Measurements from ENCODE around the gene ABCB8. TPM values are rescaled to one million over a fixed set of nuclear protein-coding genes. Genes with fewer than 3 reads are reported as not detected.
"Not testable (repeated sequence)": the region's sequence is repeated elsewhere in the genome, so short reads cannot be mapped to it uniquely, and the experiment has no call there.

Gene ABCB8
- total and polyA plus RNA-seq, 9 of the 15 experiments (the other 6 are each of a cell fraction or from before 2014, with no cell fraction given), result 7.6 to 106 (median 36.3) TPM

GRCh38 chr7:151026771-151027727 lies 1.2 kb upstream of the ABCB8 start (continued):
- TF ChIP-seq, protein P1, sequence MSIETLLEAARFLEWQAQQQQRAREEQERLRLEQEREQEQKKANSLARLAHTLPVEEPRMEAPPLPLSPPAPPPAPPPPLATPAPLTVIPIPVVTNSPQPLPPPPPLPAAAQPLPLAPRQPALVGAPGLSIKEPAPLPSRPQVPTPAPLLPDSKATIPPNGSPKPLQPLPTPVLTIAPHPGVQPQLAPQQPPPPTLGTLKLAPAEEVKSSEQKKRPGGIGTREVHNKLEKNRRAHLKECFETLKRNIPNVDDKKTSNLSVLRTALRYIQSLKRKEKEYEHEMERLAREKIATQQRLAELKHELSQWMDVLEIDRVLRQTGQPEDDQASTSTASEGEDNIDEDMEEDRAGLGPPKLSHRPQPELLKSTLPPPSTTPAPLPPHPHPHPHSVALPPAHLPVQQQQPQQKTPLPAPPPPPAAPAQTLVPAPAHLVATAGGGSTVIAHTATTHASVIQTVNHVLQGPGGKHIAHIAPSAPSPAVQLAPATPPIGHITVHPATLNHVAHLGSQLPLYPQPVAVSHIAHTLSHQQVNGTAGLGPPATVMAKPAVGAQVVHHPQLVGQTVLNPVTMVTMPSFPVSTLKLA (conservative IDR thresholded peaks at IDR 0.05), result peak; percentile 96 to 98
- TF ChIP-seq CEBPG (CRISPR knock-in tag; IDR thresholded peaks at IDR 0.05) (peak; percentile 13; the same call in 1 of the 2 replicates), HDAC2 (IDR thresholded peaks at IDR 0.05) (0 out of 2 replicates have a peak, but pooled peaks have one; percentile 87), SPI1 (IDR thresholded peaks at IDR 0.05; ENCODE audit: borderline replicate concordance, low read depth, low read length) (peak; percentile 15; the same call in 1 of the 2 replicates), KLF1 (tag; IDR thresholded peaks at IDR 0.05) (peak; percentile 73), ZNF699 (CRISPR knock-in tag; IDR thresholded peaks at IDR 0.05; ENCODE audit: insufficient replicate concordance) (peak; percentile 83), ETV1 (tag; conservative IDR thresholded peaks at IDR 0.05; ENCODE audit: low read depth) (peak; percentile 63), MAZ (CRISPR knock-in tag; conservative IDR thresholded peaks at IDR 0.05 in 1 of 2, IDR thresholded peaks at IDR 0.05 in 1 of 2) (peak in 1 of 2 experiments; percentile 80; a peak in 2 of 4 replicates)
- not testable (repeated sequence) for TF ChIP-seq CEBPG (tag; conservative IDR thresholded peaks at IDR 0.05 in 1 of 2, IDR thresholded peaks at IDR 0.05 in 1 of 2)
- TF ChIP-seq, protein P2, sequence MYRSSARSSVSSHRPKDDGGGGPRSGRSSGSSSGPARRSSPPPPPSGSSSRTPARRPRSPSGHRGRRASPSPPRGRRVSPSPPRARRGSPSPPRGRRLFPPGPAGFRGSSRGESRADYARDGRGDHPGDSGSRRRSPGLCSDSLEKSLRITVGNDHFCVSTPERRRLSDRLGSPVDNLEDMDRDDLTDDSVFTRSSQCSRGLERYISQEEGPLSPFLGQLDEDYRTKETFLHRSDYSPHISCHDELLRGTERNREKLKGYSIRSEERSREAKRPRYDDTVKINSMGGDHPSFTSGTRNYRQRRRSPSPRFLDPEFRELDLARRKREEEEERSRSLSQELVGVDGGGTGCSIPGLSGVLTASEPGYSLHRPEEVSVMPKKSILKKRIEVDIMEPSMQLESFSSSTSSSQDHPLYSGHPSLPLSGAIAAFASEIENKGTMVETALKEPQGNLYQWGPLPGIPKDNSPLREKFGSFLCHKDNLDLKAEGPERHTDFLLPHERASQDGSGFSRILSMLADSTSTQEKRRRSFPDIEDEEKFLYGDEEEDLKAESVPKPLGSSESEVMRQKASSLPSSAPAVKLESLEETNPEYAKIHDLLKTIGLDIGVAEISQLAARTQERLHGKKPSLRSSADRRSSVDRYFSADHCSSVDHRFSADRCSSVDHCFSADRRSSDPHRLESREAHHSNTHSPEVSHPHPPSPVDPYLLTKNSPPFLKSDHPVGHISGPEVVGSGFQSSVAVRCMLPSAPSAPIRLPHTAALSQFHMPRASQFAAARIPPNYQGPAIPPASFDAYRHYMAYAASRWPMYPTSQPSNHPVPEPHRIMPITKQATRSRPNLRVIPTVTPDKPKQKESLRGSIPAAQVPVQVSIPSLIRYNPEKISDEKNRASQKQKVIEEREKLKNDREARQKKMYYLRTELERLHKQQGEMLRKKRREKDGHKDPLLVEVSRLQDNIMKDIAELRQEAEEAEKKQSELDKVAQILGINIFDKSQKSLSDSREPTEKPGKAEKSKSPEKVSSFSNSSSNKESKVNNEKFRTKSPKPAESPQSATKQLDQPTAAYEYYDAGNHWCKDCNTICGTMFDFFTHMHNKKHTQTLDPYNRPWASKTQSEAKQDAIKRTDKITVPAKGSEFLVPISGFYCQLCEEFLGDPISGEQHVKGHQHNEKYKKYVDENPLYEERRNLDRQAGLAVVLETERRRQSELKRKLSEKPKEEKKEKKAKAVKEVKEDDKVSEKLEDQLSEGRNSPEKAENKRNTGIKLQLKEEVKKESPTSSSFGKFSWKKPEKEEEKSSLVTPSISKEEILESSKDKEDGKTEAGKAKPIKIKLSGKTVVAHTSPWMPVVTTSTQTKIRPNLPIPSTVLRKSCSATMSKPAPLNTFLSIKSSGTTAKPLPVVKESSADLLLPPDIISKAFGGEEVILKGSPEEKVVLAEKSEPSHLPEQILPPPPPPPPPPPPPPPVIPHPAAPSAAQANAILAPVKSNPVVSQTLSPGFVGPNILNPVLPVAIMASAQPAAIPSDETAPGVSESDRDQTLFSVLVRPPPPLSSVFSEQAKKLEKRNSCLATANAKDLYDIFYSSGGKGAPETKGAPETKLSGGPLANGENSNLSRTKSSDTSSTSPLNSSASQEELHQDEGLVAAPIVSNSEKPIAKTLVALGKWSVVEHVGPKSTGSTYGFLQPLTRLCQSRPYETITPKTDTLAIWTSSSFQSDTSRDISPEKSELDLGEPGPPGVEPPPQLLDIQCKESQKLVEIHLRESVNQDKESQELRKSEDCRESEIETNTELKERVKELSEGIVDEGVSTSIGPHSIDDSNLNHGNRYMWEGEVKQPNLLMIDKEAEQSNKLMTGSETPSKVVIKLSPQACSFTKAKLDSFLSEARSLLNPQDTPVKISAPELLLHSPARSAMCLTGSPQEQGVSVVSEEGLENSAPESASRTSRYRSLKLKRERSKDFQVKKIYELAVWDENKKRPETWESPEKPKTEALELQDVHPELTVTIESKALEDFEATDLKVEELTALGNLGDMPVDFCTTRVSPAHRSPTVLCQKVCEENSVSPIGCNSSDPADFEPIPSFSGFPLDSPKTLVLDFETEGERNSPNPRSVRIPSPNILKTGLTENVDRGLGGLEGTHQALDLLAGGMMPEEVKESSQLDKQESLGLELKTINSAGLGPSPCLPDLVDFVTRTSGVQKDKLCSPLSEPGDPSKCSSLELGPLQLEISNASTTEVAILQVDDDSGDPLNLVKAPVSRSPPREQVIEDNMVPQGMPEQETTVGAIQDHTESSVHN (IDR thresholded peaks at IDR 0.05; ENCODE audit: borderline replicate concordance in 1 of 2, low read depth in 1 of 2), result peak in 1 of 2 experiments; percentile 55; a peak in 1 of 4 replicates
- TF ChIP-seq, protein P3, sequence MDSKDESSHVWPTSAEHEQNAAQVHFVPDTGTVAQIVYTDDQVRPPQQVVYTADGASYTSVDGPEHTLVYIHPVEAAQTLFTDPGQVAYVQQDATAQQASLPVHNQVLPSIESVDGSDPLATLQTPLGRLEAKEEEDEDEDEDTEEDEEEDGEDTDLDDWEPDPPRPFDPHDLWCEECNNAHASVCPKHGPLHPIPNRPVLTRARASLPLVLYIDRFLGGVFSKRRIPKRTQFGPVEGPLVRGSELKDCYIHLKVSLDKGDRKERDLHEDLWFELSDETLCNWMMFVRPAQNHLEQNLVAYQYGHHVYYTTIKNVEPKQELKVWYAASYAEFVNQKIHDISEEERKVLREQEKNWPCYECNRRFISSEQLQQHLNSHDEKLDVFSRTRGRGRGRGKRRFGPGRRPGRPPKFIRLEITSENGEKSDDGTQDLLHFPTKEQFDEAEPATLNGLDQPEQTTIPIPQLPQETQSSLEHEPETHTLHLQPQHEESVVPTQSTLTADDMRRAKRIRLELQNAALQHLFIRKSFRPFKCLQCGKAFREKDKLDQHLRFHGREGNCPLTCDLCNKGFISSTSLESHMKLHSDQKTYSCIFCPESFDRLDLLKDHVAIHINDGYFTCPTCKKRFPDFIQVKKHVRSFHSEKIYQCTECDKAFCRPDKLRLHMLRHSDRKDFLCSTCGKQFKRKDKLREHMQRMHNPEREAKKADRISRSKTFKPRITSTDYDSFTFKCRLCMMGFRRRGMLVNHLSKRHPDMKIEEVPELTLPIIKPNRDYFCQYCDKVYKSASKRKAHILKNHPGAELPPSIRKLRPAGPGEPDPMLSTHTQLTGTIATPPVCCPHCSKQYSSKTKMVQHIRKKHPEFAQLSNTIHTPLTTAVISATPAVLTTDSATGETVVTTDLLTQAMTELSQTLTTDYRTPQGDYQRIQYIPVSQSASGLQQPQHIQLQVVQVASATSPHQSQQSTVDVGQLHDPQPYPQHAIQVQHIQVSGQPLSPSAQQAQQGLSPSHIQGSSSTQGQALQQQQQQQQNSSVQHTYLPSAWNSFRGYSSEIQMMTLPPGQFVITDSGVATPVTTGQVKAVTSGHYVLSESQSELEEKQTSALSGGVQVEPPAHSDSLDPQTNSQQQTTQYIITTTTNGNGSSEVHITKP (IDR thresholded peaks at IDR 0.05; ENCODE audit: partially characterized antibody), result peak; percentile 84

All from K562 (cell line).